ENCODE results near the gene MCUR1. TPM values are rescaled to one million over a fixed set of nuclear protein-coding genes. Genes with fewer than 3 reads are reported as not detected.
"Not testable (repeated sequence)": the region's sequence is repeated elsewhere in the genome, so short reads cannot be mapped to it uniquely, and the experiment has no call there.

MCUR1 gene
- total RNA-seq (ENCODE audit: low replicate concordance), result 25.3 and 31.6 TPM in 2 replicates
- long read RNA-seq, full-length matches to known transcripts, result 3 of 10 reads
- long read RNA-seq, partial matches to known transcripts, result 2 of 10 reads
- long read RNA-seq, other reads (novel, unspliced or antisense), result 5 of 10 reads

- DNase-seq (ENCODE audit: extremely low spot score, unreplicated experiment), result peak; percentile 89
- H3K4me3 Mint-ChIP-seq, result peak within 1 kb of the TSS; percentile 97
- H3K9me3 Mint-ChIP-seq, result no peaks in the 10 kb centered on the region
- peaks cover 32% of the 10 kb centered on the region for H3K4me1 Mint-ChIP-seq (ENCODE audit: unreplicated experiment)
- TF ChIP-seq CTCF (conservative IDR thresholded peaks at IDR 0.05), result peak; percentile 27
- H3K27ac Mint-ChIP-seq, result peak within 1 kb of the TSS; percentile 94
- H3K36me3 Mint-ChIP-seq, result peaks cover 7% of the 10 kb centered on the region
- H3K27me3 Mint-ChIP-seq, result no peaks in the 10 kb centered on the region
Observed at GRCh38 chr6:13814176-13814937, at the start of gene MCUR1. Gene MCUR1 (minus strand): TSS chr6:13814557. CDS start chr6:13814429, 128 bp downstream.

- no peaks in the 10 kb centered on the region for H3K27me3 Mint-ChIP-seq
- peaks cover 9% of the 10 kb centered on the region for H3K4me1 Mint-ChIP-seq (ENCODE audit: unreplicated experiment)
- H3K36me3 Mint-ChIP-seq, result no peaks in the 10 kb centered on the region
- H3K4me3 Mint-ChIP-seq, result no peak overlapping the region
- peak overlapping the region; percentile 75 for H3K27ac Mint-ChIP-seq
- no peaks in the 10 kb centered on the region for H3K9me3 Mint-ChIP-seq
- TF ChIP-seq CTCF (conservative IDR thresholded peaks at IDR 0.05), result no peak
- DNase-seq (ENCODE audit: extremely low spot score, unreplicated experiment), result no peak
Observed at GRCh38 chr6:13863699-13864155, 49.4 kb upstream of the MCUR1 start.

DNA sequence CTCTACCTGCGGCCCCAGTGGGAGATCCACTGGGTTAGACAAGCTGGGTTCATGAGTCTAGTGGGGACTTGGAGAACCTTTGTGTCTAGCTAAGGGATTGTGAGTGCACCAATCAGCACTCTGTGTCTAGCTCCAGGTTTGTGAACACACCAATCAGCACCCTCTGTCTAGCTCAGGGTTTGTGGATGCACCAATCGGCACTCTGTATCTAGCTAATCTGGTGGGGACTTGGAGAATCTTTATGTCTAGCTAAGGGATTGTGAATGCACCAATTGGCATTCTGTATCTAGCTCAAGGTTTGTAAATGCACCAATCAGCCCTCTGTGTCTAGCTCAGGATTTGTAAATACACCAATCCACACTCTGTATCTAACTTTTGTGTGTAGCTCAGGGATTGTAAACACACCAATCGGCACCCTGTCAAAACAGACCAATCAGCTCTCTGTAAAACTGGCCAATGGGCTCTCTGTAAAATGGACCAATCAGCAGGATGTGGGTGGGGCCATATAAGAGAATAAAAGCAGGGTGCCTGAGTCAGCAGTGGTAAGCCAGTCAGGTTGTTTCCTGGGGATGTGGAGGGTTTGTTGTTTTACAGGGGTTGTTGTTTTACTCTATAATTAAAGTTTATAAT, 46.3 kb upstream of the MCUR1 start:
- not testable (repeated sequence) for H3K27me3 Mint-ChIP-seq; H3K4me1 Mint-ChIP-seq (ENCODE audit: unreplicated experiment); H3K36me3 Mint-ChIP-seq; H3K9me3 Mint-ChIP-seq; H3K27ac Mint-ChIP-seq; DNase-seq (ENCODE audit: extremely low spot score, unreplicated experiment)
- peak overlapping the region; percentile 44 for H3K4me3 Mint-ChIP-seq

DNA sequence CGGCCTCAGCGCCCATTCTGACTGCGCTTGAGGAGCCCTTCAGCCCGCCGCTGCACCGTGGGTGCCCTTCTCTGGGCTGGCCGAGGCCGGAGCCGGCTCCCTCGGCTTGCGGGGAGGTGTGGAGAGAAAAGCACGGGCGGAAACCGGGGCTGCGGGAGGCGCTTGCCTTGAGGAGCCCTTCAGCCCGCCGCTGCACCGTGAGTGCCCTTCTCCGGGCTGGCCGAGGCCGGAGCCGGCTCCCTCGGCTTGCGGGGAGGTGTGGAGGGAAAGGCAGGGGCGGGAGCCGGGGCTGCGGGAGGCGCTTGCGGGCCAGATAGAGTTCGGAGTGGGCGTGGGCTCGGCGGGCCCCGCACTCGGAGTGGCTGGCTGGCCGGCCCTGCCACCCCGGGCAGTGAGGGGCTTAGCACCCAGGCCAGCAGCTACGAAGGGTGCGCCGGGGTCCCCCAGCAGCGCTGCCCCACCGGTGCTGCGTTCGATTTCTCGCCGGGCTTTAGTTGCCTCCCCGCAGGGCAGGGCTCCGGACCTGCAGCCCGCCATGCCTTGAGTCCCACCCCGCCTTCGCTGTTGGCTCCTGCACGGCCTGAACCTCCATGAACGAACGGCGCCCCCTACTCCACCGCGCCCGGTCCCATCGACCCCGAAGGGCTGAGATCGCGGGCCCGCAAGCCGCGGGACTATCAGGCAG, 45.7 kb upstream of the MCUR1 start:
- no peak for DNase-seq (ENCODE audit: extremely low spot score, unreplicated experiment)
- Mint-ChIP-seq H3K4me1 (ENCODE audit: unreplicated experiment) (peaks cover 9% of the 10 kb centered on the region), H3K9me3 (no peaks in the 10 kb centered on the region), H3K4me3 (peak overlapping the region; percentile 44), H3K27ac (no peak overlapping the region), H3K27me3 (no peaks in the 10 kb centered on the region), H3K36me3 (no peaks in the 10 kb centered on the region)
- no peak for TF ChIP-seq CTCF (conservative IDR thresholded peaks at IDR 0.05)

- Mint-ChIP-seq H3K9me3 (no peaks in the 10 kb centered on the region), H3K4me1 (ENCODE audit: unreplicated experiment) (no peaks in the 10 kb centered on the region), H3K27ac (no peak overlapping the region), H3K36me3 (no peaks in the 10 kb centered on the region), H3K27me3 (no peaks in the 10 kb centered on the region), H3K4me3 (no peak overlapping the region)
- DNase-seq (ENCODE audit: extremely low spot score, unreplicated experiment), result peak; percentile 62
- no peak for TF ChIP-seq CTCF (conservative IDR thresholded peaks at IDR 0.05)
Observed at GRCh38 chr6:13854716-13855250, 40.4 kb upstream of the MCUR1 start.
